ENCODE data around the gene MYADM. TPM values are rescaled to one million over a fixed set of nuclear protein-coding genes. Genes with fewer than 3 reads are reported as not detected.
"Not testable (repeated sequence)": the region's sequence is repeated elsewhere in the genome, so short reads cannot be mapped to it uniquely, and the experiment has no call there.

The MYADM gene
- polyA plus RNA-seq, 1 of the 3 experiments (the other 2 are of a cell fraction), result 38.7 TPM

DNA sequence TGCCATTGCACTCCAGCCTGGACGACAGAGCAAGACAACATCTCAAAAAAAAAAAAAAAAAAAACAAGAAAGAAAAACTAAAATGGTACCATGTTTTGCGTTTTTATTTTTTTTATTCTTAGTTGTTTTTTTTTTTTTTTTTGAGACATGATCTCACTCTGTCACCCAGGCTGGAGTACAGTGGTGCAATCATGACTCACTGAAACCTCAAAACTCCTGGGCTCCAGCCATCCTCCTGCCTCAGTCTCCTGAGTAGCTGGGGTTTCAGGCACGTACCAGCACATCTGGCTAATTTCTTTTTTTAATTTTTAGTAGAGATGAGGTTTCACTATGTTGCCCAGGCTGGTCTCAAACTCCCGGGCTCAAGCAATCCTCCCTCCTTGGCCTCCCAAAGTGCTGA lies 26.8 kb upstream of the MYADM start:
- TF ChIP-seq TCF12 (IDR thresholded peaks at IDR 0.05) (peak; percentile 46; the same call in 1 of the 2 replicates), FOSL2 (IDR thresholded peaks at IDR 0.05; ENCODE audit: borderline replicate concordance, low read depth) (peak; percentile 66; the same call in 1 of the 2 replicates), JUND (IDR thresholded peaks at IDR 0.05) (peak; percentile 50), EP300 (IDR thresholded peaks at IDR 0.05; ENCODE audit: borderline replicate concordance in 1 of 2, low read depth in 1 of 2, low read length in 1 of 2) (0 out of 4 replicates have a peak, but pooled peaks of 1 of the 2 experiments have one; percentile 9)
- TF ChIP-seq, protein P1, sequence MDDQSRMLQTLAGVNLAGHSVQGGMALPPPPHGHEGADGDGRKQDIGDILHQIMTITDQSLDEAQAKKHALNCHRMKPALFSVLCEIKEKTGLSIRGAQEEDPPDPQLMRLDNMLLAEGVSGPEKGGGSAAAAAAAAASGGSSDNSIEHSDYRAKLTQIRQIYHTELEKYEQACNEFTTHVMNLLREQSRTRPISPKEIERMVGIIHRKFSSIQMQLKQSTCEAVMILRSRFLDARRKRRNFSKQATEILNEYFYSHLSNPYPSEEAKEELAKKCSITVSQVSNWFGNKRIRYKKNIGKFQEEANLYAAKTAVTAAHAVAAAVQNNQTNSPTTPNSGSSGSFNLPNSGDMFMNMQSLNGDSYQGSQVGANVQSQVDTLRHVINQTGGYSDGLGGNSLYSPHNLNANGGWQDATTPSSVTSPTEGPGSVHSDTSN (IDR thresholded peaks at IDR 0.05), result 0 out of 2 replicates have a peak, but pooled peaks have one; percentile 16
- H3K79me2 ChIP-seq (ENCODE audit: insufficient read depth); DNase-seq; H4K20me1 ChIP-seq (ENCODE audit: insufficient read depth); H3K9me3 ChIP-seq; H2AFZ ChIP-seq (ENCODE audit: low read depth); H3K9ac ChIP-seq; H3K36me3 ChIP-seq (replicated peaks in 1 of 2; ENCODE audit: control insufficient read depth in 1 of 2, insufficient read depth in 2 of 2, low read length in 1 of 2); H3K4me3 ChIP-seq (ENCODE audit: low read depth in 2 of 2, low read length in 1 of 2); POLR2A ChIA-PET; H3K9me2 ChIP-seq; H3K4me2 ChIP-seq; H3K27me3 ChIP-seq (ENCODE audit: insufficient read depth): not testable (repeated sequence)
- Histone ChIP-seq H3K27ac (ENCODE audit: low read depth in 2 of 2, low read length in 1 of 2) (peak overlapping the region in 1 of 2 experiments; percentile 85; a peak in 1 of 4 replicates), H3F3A (replicated peaks; ENCODE audit: insufficient read depth) (peaks cover 33% of the 10 kb centered on the region), H3K4me1 (ENCODE audit: control insufficient read depth in 1 of 2, insufficient read depth in 2 of 2, low read depth in 1 of 2, low read length in 1 of 2) (peaks cover 0 to 13% of the 10 kb centered on the region in 2 experiments; a peak in 1 of 4 replicates)
- 15% methylated on average over 4 of the region's 4 CpGs for WGBS (ENCODE audit: low lambda C conversion rate)
- CTCF ChIA-PET, result interaction anchor here (0.6 to 2.6 kb wide), 9 partner anchors 12 to 278 kb away, joined by 3 to 10 read pairs (median 4); partner anchors contain the start of gene PRKCG

DNA sequence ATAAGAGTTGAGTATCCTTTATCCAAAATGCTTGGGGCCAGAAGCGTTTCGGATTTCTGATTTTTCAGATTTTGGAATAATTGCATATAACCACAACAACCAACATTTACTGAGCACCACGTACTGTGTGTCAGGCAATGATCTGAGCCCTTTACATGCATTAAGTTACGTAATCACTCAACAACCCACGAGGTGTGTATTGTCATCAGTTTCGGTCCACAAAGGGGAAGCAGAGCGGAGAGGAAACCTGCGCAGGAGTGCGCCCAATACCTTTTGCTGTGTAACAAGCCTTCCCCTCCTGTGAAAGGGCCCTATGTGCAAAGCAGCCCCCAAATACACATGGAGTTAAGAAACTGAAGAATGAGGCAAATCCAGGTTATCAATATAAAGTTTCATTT lies 22.8 kb upstream of the MYADM start:
- no peaks in the 10 kb centered on the region for H3K27me3 ChIP-seq (ENCODE audit: insufficient read depth)
- peaks cover 36% of the 10 kb centered on the region for H3F3A ChIP-seq (replicated peaks; ENCODE audit: insufficient read depth)
- TF ChIP-seq EP300 (IDR thresholded peaks at IDR 0.05; ENCODE audit: borderline replicate concordance in 1 of 2, low read depth in 1 of 2, low read length in 1 of 2) (no peak), FOXJ3 (CRISPR knock-in tag; IDR thresholded peaks at IDR 0.05) (no peak), RXRA (IDR thresholded peaks at IDR 0.05; ENCODE audit: borderline replicate concordance, low read depth) (no peak), FOXM1 (IDR thresholded peaks at IDR 0.05; ENCODE audit: low read depth) (no peak)
- TF ChIP-seq, protein P1 (IDR thresholded peaks at IDR 0.05), result no peak
- no peaks in the 10 kb centered on the region for H3K36me3 ChIP-seq (replicated peaks in 1 of 2; ENCODE audit: control insufficient read depth in 1 of 2, insufficient read depth in 2 of 2, low read length in 1 of 2)
- 81% methylated on average over 9 of the region's 9 CpGs for WGBS (ENCODE audit: low lambda C conversion rate)
- H3K27ac ChIP-seq (ENCODE audit: low read depth in 2 of 2, low read length in 1 of 2), result no peak overlapping the region
- H3K9ac ChIP-seq, result no peak overlapping the region
- no peaks in the 10 kb centered on the region for H4K20me1 ChIP-seq (ENCODE audit: insufficient read depth)
- no peak overlapping the region for H2AFZ ChIP-seq (ENCODE audit: low read depth)
- CTCF ChIA-PET, result interaction anchor here (13.4 kb wide), 1 partner anchor 179 kb away, joined by 128 read pairs; no protein-coding TSS in a partner anchor
- no peaks in the 10 kb centered on the region for H3K9me3 ChIP-seq
- no peak overlapping the region for H3K4me2 ChIP-seq
- DNase-seq, result no peak
- H3K9me2 ChIP-seq, result no peaks in the 10 kb centered on the region
- POLR2A ChIA-PET, result no interaction called here
- no peak overlapping the region for H3K4me3 ChIP-seq (ENCODE audit: low read depth in 2 of 2, low read length in 1 of 2)
- peaks cover 0 to 13% of the 10 kb centered on the region in 2 experiments; a peak in 1 of 4 replicates for H3K4me1 ChIP-seq (ENCODE audit: control insufficient read depth in 1 of 2, insufficient read depth in 2 of 2, low read depth in 1 of 2, low read length in 1 of 2)
- no peaks in the 10 kb centered on the region for H3K79me2 ChIP-seq (ENCODE audit: insufficient read depth)

DNA sequence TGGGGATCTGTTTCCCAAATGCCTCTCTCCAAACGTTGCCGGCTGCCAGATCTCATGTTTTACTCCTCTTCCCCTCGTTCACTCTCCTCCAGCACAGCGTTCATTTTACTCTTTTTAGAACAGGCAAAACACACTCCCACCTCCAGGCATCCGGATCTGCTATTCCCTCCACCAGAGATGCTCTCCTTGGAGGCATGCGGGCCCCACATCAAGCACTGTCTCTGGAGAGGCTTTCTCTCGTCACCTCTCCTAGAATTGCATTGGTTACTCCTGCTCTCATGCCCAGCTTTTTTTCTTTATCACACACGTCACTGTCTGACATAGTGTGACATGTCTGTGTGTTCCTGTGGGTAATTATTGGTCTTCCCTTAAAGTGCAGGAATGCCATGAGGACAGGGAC lies 20.1 kb upstream of the MYADM start:
- H3K79me2 ChIP-seq (ENCODE audit: insufficient read depth), result no peaks in the 10 kb centered on the region
- H4K20me1 ChIP-seq (ENCODE audit: insufficient read depth), result no peaks in the 10 kb centered on the region
- no peak overlapping the region for H3K9ac ChIP-seq
- H3K27me3 ChIP-seq (ENCODE audit: insufficient read depth), result no peaks in the 10 kb centered on the region
- DNase-seq, result no peak
- H3K36me3 ChIP-seq (replicated peaks in 1 of 2; ENCODE audit: control insufficient read depth in 1 of 2, insufficient read depth in 2 of 2, low read length in 1 of 2), result no peaks in the 10 kb centered on the region
- no peak overlapping the region for H2AFZ ChIP-seq (ENCODE audit: low read depth)
- peaks cover 18% of the 10 kb centered on the region for H3F3A ChIP-seq (replicated peaks; ENCODE audit: insufficient read depth)
- TF ChIP-seq FOXJ3 (CRISPR knock-in tag; IDR thresholded peaks at IDR 0.05), result no peak
- H3K4me3 ChIP-seq (ENCODE audit: low read depth in 2 of 2, low read length in 1 of 2), result no peak overlapping the region
- POLR2A ChIA-PET, result no interaction called here
- no peaks in the 10 kb centered on the region for H3K9me2 ChIP-seq
- H3K4me1 ChIP-seq (ENCODE audit: control insufficient read depth in 1 of 2, insufficient read depth in 2 of 2, low read depth in 1 of 2, low read length in 1 of 2), result peaks cover 0 to 2% of the 10 kb centered on the region in 2 experiments; a peak in 1 of 4 replicates
- CTCF ChIA-PET, result interaction anchor here (1.7 to 13.4 kb wide), 4 partner anchors 35 to 176 kb away, joined by 4 to 128 read pairs (median 12); partner anchors contain the start of gene PRKCG
- no peak overlapping the region for H3K4me2 ChIP-seq
- H3K9me3 ChIP-seq, result no peaks in the 10 kb centered on the region
- H3K27ac ChIP-seq (ENCODE audit: low read depth in 2 of 2, low read length in 1 of 2), result no peak overlapping the region
- WGBS (ENCODE audit: low lambda C conversion rate), result 44% methylated on average over 8 of the region's 8 CpGs

All from SK-N-SH (cell line).